ENCODE results near the gene ALDH7A1.

The ALDH7A1 gene

DNA sequence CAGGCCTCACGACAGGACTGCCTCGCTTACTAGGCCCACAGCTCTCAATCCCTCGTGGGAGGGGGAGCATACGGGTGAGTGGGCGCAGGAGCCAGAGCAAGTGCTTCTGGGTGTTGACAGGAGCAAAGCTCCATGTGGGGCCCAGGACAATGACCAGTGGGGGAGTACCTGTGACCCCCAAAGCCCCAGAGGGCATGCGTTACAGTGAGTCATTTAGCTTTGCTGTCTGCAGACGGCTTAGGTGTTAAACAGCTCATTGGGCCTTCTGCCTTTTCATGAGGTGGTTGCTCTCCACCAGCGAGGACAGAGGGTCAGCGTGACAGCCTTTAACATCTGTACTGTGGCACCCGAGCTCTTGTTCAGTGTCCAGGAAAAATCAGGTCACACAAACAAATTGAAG, 93.6 kb downstream of the ALDH7A1 start:
- H3K9ac ChIP-seq (ENCODE audit: low read length): no peak overlapping the region
- H3K4me3 ChIP-seq (ENCODE audit: low read depth in 1 of 2, low read length in 2 of 2): no peak overlapping the region
- no peak overlapping the region for H3K27ac ChIP-seq (ENCODE audit: low read depth, low read length)
- H3K36me3 ChIP-seq (ENCODE audit: insufficient read depth, low read length): no peaks in the 10 kb centered on the region
- H3K27me3 ChIP-seq (ENCODE audit: control insufficient read depth in 1 of 2, insufficient read depth in 2 of 2, low read length in 2 of 2): no peaks in the 10 kb centered on the region
- no peaks in the 10 kb centered on the region for H3K4me1 ChIP-seq (ENCODE audit: insufficient read depth, low read length)
- no peaks in the 10 kb centered on the region for H3K9me3 ChIP-seq (ENCODE audit: low read length)

GRCh38 chr5:126499853-126500342, 95.1 kb downstream of the ALDH7A1 start:
- Histone ChIP-seq H3K27ac (ENCODE audit: low read depth, low read length) (no peak overlapping the region), H3K4me1 (ENCODE audit: insufficient read depth, low read length) (no peaks in the 10 kb centered on the region), H3K9me3 (ENCODE audit: low read length) (no peaks in the 10 kb centered on the region), H3K36me3 (ENCODE audit: insufficient read depth, low read length) (no peaks in the 10 kb centered on the region), H3K4me3 (ENCODE audit: low read depth in 1 of 2, low read length in 2 of 2) (no peak overlapping the region), H3K27me3 (ENCODE audit: control insufficient read depth in 1 of 2, insufficient read depth in 2 of 2, low read length in 2 of 2) (no peaks in the 10 kb centered on the region), H3K9ac (ENCODE audit: low read length) (no peak overlapping the region)

- Histone ChIP-seq H3K27me3 (ENCODE audit: control insufficient read depth in 1 of 2, insufficient read depth in 2 of 2, low read length in 2 of 2) (no peaks in the 10 kb centered on the region), H3K27ac (ENCODE audit: low read depth, low read length) (no peak overlapping the region), H3K4me3 (ENCODE audit: low read depth in 1 of 2, low read length in 2 of 2) (no peak overlapping the region), H3K9ac (ENCODE audit: low read length) (no peak overlapping the region), H3K36me3 (ENCODE audit: insufficient read depth, low read length) (no peaks in the 10 kb centered on the region), H3K4me1 (ENCODE audit: insufficient read depth, low read length) (no peaks in the 10 kb centered on the region), H3K9me3 (ENCODE audit: low read length) (no peaks in the 10 kb centered on the region)
Measured at GRCh38 chr5:126499278-126499677, 95.7 kb downstream of the ALDH7A1 start.

- peaks cover 5% of the 10 kb centered on the region for H3K36me3 ChIP-seq (ENCODE audit: insufficient read depth, low read length)
- H3K27me3 ChIP-seq (ENCODE audit: control insufficient read depth in 1 of 2, insufficient read depth in 2 of 2, low read length in 2 of 2): no peaks in the 10 kb centered on the region
- no peak overlapping the region for H3K27ac ChIP-seq (ENCODE audit: low read depth, low read length)
- no peaks in the 10 kb centered on the region for H3K4me1 ChIP-seq (ENCODE audit: insufficient read depth, low read length)
- no peak overlapping the region for H3K9ac ChIP-seq (ENCODE audit: low read length)
- no peaks in the 10 kb centered on the region for H3K9me3 ChIP-seq (ENCODE audit: low read length)
- no peak overlapping the region for H3K4me3 ChIP-seq (ENCODE audit: low read depth in 1 of 2, low read length in 2 of 2)
Measured at GRCh38 chr5:126497506-126497905, 97.5 kb downstream of the ALDH7A1 start.

- H3K36me3 ChIP-seq (ENCODE audit: insufficient read depth, low read length): peaks cover 25% of the 10 kb centered on the region
Measured at GRCh38 chr5:126494393-126494792, 100.6 kb downstream of the ALDH7A1 start.

DNA sequence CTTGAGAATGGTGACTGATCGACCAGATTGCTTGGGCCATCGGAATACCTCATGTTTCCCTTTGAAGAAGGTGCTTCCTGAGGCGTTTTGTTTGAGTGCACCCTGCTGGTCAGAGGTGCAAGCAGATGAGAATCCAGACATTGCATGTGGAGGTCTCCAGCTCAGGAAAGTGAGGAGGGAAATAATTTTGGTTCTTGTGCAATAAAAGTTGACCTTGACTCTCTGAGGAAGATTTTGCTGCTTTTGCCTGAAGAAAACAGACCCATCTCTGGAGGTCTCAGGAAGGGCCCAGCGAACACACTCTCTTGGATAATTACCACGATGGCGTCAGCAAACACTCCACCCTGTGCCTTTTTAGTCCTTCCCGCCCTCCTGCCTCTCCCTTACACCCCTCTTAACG, 102.1 kb downstream of the ALDH7A1 start:
- peaks cover 38% of the 10 kb centered on the region for H3K36me3 ChIP-seq (ENCODE audit: insufficient read depth, low read length)
- H3K4me1 ChIP-seq (ENCODE audit: insufficient read depth, low read length): peaks cover 4% of the 10 kb centered on the region
- no peak overlapping the region for H3K27ac ChIP-seq (ENCODE audit: low read depth, low read length)

More at GRCh38 chr5:126494393-126494792, 100.6 kb downstream of the ALDH7A1 start:
- Histone ChIP-seq H3K9me3 (ENCODE audit: low read length) (no peaks in the 10 kb centered on the region), H3K4me1 (ENCODE audit: insufficient read depth, low read length) (peaks cover 4% of the 10 kb centered on the region), H3K27me3 (ENCODE audit: control insufficient read depth in 1 of 2, insufficient read depth in 2 of 2, low read length in 2 of 2) (no peaks in the 10 kb centered on the region), H3K27ac (ENCODE audit: low read depth, low read length) (no peak overlapping the region), H3K9ac (ENCODE audit: low read length) (no peak overlapping the region), H3K4me3 (ENCODE audit: low read depth in 1 of 2, low read length in 2 of 2) (no peak overlapping the region)

GRCh38 chr5:126490167-126490940, 104.7 kb downstream of the ALDH7A1 start:
- Histone ChIP-seq H3K4me3 (ENCODE audit: low read depth in 1 of 2, low read length in 2 of 2) (no peak overlapping the region), H3K9me3 (ENCODE audit: low read length) (no peaks in the 10 kb centered on the region), H3K4me1 (ENCODE audit: insufficient read depth, low read length) (peaks cover 4% of the 10 kb centered on the region), H3K27me3 (ENCODE audit: control insufficient read depth in 1 of 2, insufficient read depth in 2 of 2, low read length in 2 of 2) (no peaks in the 10 kb centered on the region), H3K36me3 (ENCODE audit: insufficient read depth, low read length) (peaks cover 64% of the 10 kb centered on the region), H3K27ac (ENCODE audit: low read depth, low read length) (no peak overlapping the region), H3K9ac (ENCODE audit: low read length) (no peak overlapping the region)

More for the DNA sequence above, 102.1 kb downstream of the ALDH7A1 start:
- no peak overlapping the region for H3K9ac ChIP-seq (ENCODE audit: low read length)
- H3K27me3 ChIP-seq (ENCODE audit: control insufficient read depth in 1 of 2, insufficient read depth in 2 of 2, low read length in 2 of 2): no peaks in the 10 kb centered on the region
- H3K4me3 ChIP-seq (ENCODE audit: low read depth in 1 of 2, low read length in 2 of 2): no peak overlapping the region
- no peaks in the 10 kb centered on the region for H3K9me3 ChIP-seq (ENCODE audit: low read length)

DNA sequence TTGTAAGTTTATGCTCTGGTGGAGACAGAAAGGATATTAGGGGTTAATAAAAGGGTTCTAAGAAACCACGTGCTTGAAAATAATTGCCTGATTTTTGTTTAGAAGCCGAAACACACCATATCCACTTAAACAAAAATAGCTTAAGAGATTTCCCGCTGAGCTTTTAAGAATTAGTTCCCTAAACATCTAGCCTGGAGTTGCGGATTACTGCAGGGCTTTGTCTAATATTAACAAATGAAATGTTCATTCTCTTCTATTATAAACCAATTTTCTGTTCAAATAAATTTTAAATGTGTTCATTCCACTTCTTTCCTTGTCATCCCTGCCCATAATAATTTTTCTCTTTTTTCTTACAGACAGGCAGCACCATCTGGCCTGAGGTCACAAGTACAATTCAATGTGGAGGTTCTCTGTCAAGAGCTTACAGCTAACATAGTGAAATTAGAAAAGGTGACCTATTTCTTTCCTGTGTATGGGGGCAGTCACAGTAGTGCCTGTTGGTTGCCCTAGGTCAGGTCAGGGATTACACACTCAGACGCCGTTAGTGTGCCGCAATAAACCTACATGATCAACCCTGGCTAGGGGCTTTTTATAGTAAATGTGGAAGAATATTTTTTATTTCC, 106.5 kb downstream of the ALDH7A1 start:
- Histone ChIP-seq H3K36me3 (ENCODE audit: insufficient read depth, low read length) (peaks cover 76% of the 10 kb centered on the region), H3K27me3 (ENCODE audit: control insufficient read depth in 1 of 2, insufficient read depth in 2 of 2, low read length in 2 of 2) (no peaks in the 10 kb centered on the region), H3K4me3 (ENCODE audit: low read depth in 1 of 2, low read length in 2 of 2) (no peak overlapping the region), H3K9ac (ENCODE audit: low read length) (no peak overlapping the region), H3K4me1 (ENCODE audit: insufficient read depth, low read length) (peaks cover 4% of the 10 kb centered on the region), H3K9me3 (ENCODE audit: low read length) (no peaks in the 10 kb centered on the region), H3K27ac (ENCODE audit: low read depth, low read length) (no peak overlapping the region)

GRCh38 chr5:126487596-126487995, 107.4 kb downstream of the ALDH7A1 start:
- no peak overlapping the region for H3K9ac ChIP-seq (ENCODE audit: low read length)
- H3K4me3 ChIP-seq (ENCODE audit: low read depth in 1 of 2, low read length in 2 of 2): no peak overlapping the region
- H3K27me3 ChIP-seq (ENCODE audit: control insufficient read depth in 1 of 2, insufficient read depth in 2 of 2, low read length in 2 of 2): no peaks in the 10 kb centered on the region
- no peak overlapping the region for H3K27ac ChIP-seq (ENCODE audit: low read depth, low read length)
- no peaks in the 10 kb centered on the region for H3K9me3 ChIP-seq (ENCODE audit: low read length)
- H3K36me3 ChIP-seq (ENCODE audit: insufficient read depth, low read length): peaks cover 71% of the 10 kb centered on the region
- H3K4me1 ChIP-seq (ENCODE audit: insufficient read depth, low read length): peaks cover 13% of the 10 kb centered on the region

- Histone ChIP-seq H3K9me3 (ENCODE audit: low read length) (no peaks in the 10 kb centered on the region), H3K9ac (ENCODE audit: low read length) (no peak overlapping the region), H3K36me3 (ENCODE audit: insufficient read depth, low read length) (peaks cover 64% of the 10 kb centered on the region), H3K27me3 (ENCODE audit: control insufficient read depth in 1 of 2, insufficient read depth in 2 of 2, low read length in 2 of 2) (no peaks in the 10 kb centered on the region), H3K4me3 (ENCODE audit: low read depth in 1 of 2, low read length in 2 of 2) (no peak overlapping the region), H3K27ac (ENCODE audit: low read depth, low read length) (no peak overlapping the region), H3K4me1 (ENCODE audit: insufficient read depth, low read length) (peaks cover 20% of the 10 kb centered on the region)
Measured at GRCh38 chr5:126486332-126486731, 108.7 kb downstream of the ALDH7A1 start.

- Histone ChIP-seq H3K27ac (ENCODE audit: low read depth, low read length) (no peak overlapping the region), H3K27me3 (ENCODE audit: control insufficient read depth in 1 of 2, insufficient read depth in 2 of 2, low read length in 2 of 2) (no peaks in the 10 kb centered on the region), H3K9me3 (ENCODE audit: low read length) (no peaks in the 10 kb centered on the region), H3K4me1 (ENCODE audit: insufficient read depth, low read length) (peaks cover 28% of the 10 kb centered on the region), H3K9ac (ENCODE audit: low read length) (no peak overlapping the region), H3K4me3 (ENCODE audit: low read depth in 1 of 2, low read length in 2 of 2) (no peak overlapping the region), H3K36me3 (ENCODE audit: insufficient read depth, low read length) (peaks cover 62% of the 10 kb centered on the region)
Measured at GRCh38 chr5:126484253-126484652, 110.8 kb downstream of the ALDH7A1 start.

Measured in muscle layer of colon (tissue), 2 donors.